ENCODE data around the gene LHFPL5.

The LHFPL5 gene

GRCh38 chr6:35798706-35799105 is 6.4 kb upstream of the LHFPL5 start:
- no peak overlapping the region for H3K4me3 ChIP-seq (ENCODE audit: low read depth, low read length)
- no peak for TF ChIP-seq CTCF (IDR thresholded peaks at IDR 0.05; ENCODE audit: low read depth, low read length, missing control alignments)
- DNase-seq (ENCODE audit: low read depth) = no peak

GRCh38 chr6:35801148-35801547 is 4.0 kb upstream of the LHFPL5 start:
- no peak for DNase-seq (ENCODE audit: low read depth)
- no peak for TF ChIP-seq CTCF (IDR thresholded peaks at IDR 0.05; ENCODE audit: low read depth, low read length, missing control alignments)
- no peak overlapping the region for H3K4me3 ChIP-seq (ENCODE audit: low read depth, low read length)

- DNase-seq (ENCODE audit: low read depth) = no peak
- no peak for TF ChIP-seq CTCF (IDR thresholded peaks at IDR 0.05; ENCODE audit: low read depth, low read length, missing control alignments)
- H3K4me3 ChIP-seq (ENCODE audit: low read depth, low read length) = no peak overlapping the region
These were observed 3.5 kb downstream of the LHFPL5 start for GRCh38 chr6:35808688-35809087.

GRCh38 chr6:35809809-35810208 is 4.7 kb downstream of the LHFPL5 start:
- no peak for TF ChIP-seq CTCF (IDR thresholded peaks at IDR 0.05; ENCODE audit: low read depth, low read length, missing control alignments)
- no peak overlapping the region for H3K4me3 ChIP-seq (ENCODE audit: low read depth, low read length)
- no peak for DNase-seq (ENCODE audit: low read depth)

GRCh38 chr6:35810971-35811698 is 6.0 kb downstream of the LHFPL5 start:
- DNase-seq (ENCODE audit: low read depth) = no peak
- TF ChIP-seq CTCF (IDR thresholded peaks at IDR 0.05; ENCODE audit: low read depth, low read length, missing control alignments) = no peak
- no peak overlapping the region for H3K4me3 ChIP-seq (ENCODE audit: low read depth, low read length)

GRCh38 chr6:35811699-35811995 is 6.5 kb downstream of the LHFPL5 start:
- H3K4me3 ChIP-seq (ENCODE audit: low read depth, low read length) = no peak overlapping the region
- no peak for DNase-seq (ENCODE audit: low read depth)

More at GRCh38 chr6:35811699-35811995, 6.5 kb downstream of the LHFPL5 start:
- no peak for TF ChIP-seq CTCF (IDR thresholded peaks at IDR 0.05; ENCODE audit: low read depth, low read length, missing control alignments)
